HepG2 (cell line): ENCODE measurements around the gene TPRA1. TPM values are rescaled to one million over a fixed set of nuclear protein-coding genes. Genes with fewer than 3 reads are reported as not detected.

ENCODE experiments used
- DBP ChIP-seq: sonication (generic); formaldehyde crosslinking; IDR thresholded peaks from 2 replicates; pipeline ENCODE4 v1.4.0; 2020; ENCODE audit warnings: missing genetic modification reagents; ENCODE audit errors: not compliant biosample characterization
- HMG20A ChIP-seq: IDR thresholded peaks from 2 replicates; pipeline ENCODE4 v1.6.1; 2016; ENCODE audit warnings: borderline replicate concordance
- JUNB ChIP-seq: sonication (generic); formaldehyde crosslinking; IDR thresholded peaks from 2 replicates; pipeline ENCODE4 v1.8.0; 2022; ENCODE audit warnings: missing genetic modification reagents, mild to moderate bottlenecking, borderline replicate concordance
- RARA ChIP-seq: IDR thresholded peaks from 2 replicates; pipeline ENCODE4 v1.6.1; 2016; ENCODE audit warnings: missing genetic modification reagents, missing compliant biosample characterization
- ZNF10 ChIP-seq: sonication (generic); formaldehyde crosslinking; IDR thresholded peaks from 2 replicates; pipeline ENCODE4 v1.4.0; 2020; ENCODE audit warnings: mild to moderate bottlenecking, low read depth, missing genetic modification reagents, borderline replicate concordance
- ZNF143 ChIP-seq: sonication (generic); formaldehyde crosslinking; IDR thresholded peaks from 2 replicates; pipeline ENCODE4 v1.4.0; 2020; ENCODE audit warnings: missing genetic modification reagents
- ZNF687 ChIP-seq: sonication (generic); formaldehyde crosslinking; IDR thresholded peaks from 2 replicates; pipeline ENCODE4 v1.5.1; 2020; ENCODE audit warnings: mild to moderate bottlenecking, missing genetic modification reagents, moderate library complexity
- ZNF703 ChIP-seq: sonication (generic); formaldehyde crosslinking; IDR thresholded peaks from 2 replicates; pipeline ENCODE4 v1.5.1; 2020; ENCODE audit warnings: missing genetic modification reagents, mild to moderate bottlenecking, moderate library complexity, borderline replicate concordance
- ZNF891 ChIP-seq: sonication (generic); formaldehyde crosslinking; IDR thresholded peaks from 2 replicates; pipeline ENCODE4 v1.5.0; 2020; ENCODE audit warnings: mild to moderate bottlenecking, missing genetic modification reagents
- polyA plus RNA-seq, 8 experiments: library from polyadenylated mRNA; depleted of rRNA in 3 of 8; stranded (reverse) in 7 of 8; unstranded in 1 of 8; fragments of >200 nt; fragmentation: Illumina TruSeq in 4 of 8; extraction: Trizol in 4 of 8; gene quantifications; 2 replicates each; pipeline versions ENCODE4 v1.2.1 to v1.2.3, GENCODE V29; 2011 to 2016; ENCODE audit warnings: low read depth in 4 of 8, missing spikeins in 1 of 8, mixed read lengths in 1 of 8; ENCODE audit not compliant: insufficient read depth in 1 of 8
- total RNA-seq, 5 experiments: library from RNA; depleted of rRNA; stranded (reverse); fragments of >200 nt; fragmentation: Illumina TruSeq; extraction: Trizol; gene quantifications; 2 replicates each; pipeline ENCODE4 v1.2.3, GENCODE V29; 2016; ENCODE audit warnings: low read depth in 1 of 5

The TPRA1 gene
- total and polyA plus RNA-seq, 2 of the 13 experiments (the other 11 are each of a cell fraction or from before 2014, with no cell fraction given): 25.4 to 25.8 TPM

- TF ChIP-seq HMG20A (no peak), DBP (CRISPR knock-in tag) (no peak), ZNF143 (no peak), ZNF687 (CRISPR knock-in tag) (no peak), JUNB (CRISPR knock-in tag) (no peak), ZNF703 (no peak), ZNF891 (no peak), RARA (CRISPR knock-in tag) (no peak), ZNF10 (no peak)
- TF ChIP-seq, all 625 proteins: peak for 0
Observed at GRCh38 chr3:127585813-127586413, 4.6 kb downstream of the TPRA1 start (continued).
